Embryonic facial prominence (tissue), 1 donor: Measurements from ENCODE around the gene GTPBP4.

Experiments
- DNase-seq: peaks from one replicate; pipeline ENCODE4 v3.0.0-alpha.2; 2016; ENCODE audit errors: extremely low spot score

GTPBP4 gene

DNA sequence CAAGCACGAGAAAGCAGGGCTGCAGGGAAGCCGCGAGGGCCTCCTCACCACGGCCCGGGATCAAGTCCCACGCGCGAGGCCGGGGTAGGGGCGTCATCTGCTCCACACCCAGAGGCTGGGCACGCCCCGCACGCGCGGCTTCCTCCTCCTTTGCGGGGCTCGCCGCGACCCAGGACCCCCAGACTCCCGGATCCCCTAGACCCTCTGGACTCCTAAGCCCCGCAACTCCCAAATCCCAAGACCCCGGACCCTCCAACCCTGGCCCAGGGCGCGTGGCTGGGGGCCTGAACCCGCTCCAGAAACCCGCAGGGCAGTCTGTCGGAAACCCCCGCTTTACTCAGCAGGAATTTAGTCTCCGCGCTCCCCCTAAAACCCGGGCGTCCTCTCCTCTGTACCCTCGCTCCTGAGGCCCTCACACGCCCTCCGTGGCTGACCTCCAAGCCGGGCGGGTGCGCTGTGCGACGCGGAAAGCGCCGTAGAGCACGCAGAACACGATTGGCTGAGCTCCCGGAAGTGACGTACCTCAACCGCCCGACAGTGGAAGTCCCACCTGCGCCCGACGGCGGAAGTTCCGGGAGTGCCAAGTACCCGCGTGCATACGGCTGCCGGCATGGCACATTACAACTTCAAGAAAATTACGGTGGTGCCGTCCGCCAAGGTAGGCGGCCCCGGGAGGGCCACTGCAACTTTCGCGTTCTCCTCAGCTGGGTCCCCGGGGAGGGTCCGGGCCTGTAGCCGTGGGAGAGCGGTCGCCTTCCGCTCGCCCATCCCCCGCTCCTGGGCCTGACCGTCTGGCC, at the start of gene GTPBP4:
GTPBP4 (plus strand) TSS at position 565 of the 797 bp plus-strand sequence; CDS start at position 611, 46 bp downstream.
- DNase-seq: peak; percentile 95

DNA sequence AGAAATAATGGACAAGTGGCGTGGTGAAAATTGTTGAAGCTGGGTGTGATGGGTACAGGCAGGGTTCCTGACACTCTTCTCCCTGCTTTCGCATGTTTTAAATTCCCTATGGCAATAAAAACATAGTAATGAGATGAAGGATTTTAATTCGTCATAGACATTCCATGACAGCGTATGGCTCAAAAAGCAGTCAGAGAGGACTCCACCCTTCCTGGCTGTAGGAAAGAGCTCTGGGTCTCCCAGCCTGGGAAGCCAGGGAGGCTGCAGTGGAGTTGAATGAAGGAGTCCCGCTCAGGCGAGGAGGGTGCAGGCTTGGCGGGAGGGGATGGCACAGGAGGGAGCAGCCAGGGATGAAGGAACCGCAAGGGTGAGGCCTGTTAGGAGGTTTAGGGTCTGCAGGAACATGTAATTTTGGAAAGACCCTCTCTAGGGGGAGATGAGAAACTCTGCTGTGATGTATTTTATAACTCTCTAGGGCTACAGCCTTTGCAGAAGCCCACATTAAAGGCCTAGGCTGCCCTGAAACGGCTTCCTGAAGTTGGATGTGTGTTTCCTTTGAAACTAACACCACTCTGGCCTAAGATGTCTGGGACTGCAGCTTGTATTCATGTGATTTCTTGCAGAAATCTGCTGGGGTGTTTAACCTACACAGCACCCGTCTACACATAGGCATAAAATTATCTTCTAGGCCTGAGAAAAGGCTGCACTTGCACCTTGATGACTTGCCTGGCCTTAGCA, 49.1 kb upstream of the GTPBP4 start:
- DNase-seq: no peak

GRCh38 chr10:943334-944033, 44.8 kb upstream of the GTPBP4 start:
- DNase-seq: no peak

DNA sequence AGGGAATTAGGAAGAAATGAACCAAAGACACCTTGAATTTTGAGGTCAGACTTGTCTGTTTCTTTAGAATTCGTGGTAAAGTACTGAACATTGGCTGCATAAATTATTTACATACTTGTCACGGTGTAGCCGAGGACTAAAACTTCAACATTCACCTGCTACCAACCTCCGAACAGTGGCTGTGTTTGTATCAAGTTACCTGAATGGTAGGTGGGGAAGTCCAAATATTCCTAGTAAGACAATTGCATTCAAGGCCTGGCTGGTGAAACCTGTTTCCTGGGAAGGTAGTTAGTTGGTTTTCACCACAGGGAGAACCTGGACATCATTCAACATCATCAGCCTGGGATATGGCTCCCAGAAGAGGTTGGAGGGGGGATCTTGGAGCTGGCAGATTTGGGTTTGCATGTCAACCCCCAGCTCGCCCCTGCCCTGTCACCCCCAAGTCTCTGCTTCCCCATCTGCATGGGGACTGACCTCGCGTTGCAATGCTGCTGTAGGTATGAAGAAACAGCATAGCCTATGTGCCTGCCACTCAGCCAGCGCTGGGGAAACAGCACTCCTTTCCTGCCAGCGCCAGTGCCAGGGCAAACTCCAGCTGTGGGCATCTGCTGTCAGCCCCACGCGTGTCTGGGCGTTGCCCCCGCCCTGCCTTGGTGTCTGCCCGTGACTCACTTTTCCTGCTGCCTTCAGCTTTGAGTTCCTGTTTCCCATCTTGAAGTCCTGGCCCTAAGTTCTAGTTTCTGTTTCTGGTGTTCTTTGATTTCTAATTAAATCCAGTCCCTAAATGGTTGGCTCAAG, 44.0 kb upstream of the GTPBP4 start:
- no peak for DNase-seq

DNA sequence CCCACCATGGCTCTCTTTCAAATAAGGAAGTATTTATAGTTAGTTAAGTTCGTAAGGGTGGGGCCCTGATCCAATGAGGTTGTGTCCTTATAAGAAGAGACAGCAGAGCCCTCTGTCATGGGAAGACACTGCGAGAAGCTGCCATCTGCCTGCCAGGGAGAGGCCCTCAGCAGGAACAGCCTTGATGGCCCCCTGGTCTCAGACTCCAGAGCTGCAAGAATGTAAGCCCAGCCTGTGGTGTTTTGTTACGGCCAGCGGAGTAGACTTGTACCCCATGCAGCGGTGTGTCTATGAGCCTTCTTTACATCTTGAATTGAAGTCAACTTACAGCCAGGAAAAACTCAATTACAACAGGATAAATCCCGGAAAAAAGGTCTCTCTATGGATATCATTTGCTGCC, 42.5 kb upstream of the GTPBP4 start:
- DNase-seq: no peak

DNA sequence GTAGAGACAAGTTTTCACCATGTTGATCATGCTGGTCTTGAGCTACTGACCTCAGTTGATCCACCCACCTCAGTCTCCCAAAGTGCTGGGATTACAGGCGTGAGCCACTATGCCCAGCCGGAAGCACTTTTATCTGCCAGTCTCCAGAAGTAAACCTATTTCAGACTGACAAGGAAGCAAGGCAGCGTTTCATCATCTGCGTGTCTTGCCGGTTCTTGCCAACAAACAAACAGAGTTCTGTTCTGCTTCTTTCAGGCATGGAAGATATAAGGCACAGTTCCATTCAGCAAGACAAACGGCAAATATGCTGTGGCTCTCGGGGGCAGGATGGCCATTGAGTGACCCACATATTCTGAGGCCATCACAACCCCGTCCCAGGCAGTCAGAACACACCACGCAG, 41.2 kb upstream of the GTPBP4 start:
- no peak for DNase-seq

DNA sequence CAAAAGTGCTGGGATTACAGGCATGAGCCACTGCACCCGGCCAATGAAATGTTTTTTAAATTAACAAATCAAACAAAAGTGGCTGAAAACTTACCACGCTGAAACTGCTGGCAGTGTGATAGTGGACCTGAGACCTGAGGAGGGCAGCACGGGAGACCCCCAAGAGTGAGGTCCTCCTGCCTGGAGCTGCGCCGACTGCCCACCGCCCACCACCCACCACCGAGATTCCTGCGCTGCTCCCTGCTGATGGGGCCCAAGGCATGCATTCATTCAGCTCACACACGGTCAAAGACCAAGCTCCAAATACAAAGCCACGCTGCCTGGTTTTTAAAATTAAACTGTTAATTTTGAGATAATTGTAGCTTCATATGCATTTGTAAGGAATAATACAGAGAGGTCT, 40.4 kb upstream of the GTPBP4 start:
- no peak for DNase-seq

DNA sequence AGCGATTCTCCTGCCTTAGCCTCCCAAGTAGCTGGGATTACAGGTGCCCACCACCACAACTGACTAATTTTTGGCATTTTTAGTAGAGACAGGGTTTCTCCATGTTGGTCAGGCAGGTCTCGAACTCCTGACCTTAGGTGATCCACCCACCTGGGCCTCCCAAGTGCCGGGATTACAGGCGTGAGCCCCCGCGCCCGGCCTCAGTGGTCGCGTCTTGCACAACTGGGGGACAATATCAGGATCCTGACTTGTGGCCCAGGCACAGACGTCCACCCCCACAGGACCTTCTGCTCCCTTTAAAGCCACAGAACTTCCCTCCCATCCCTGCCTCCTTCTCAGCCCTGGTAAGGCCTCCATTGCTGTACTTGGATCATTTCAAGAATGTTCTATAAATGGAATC, 39.9 kb upstream of the GTPBP4 start:
- no peak for DNase-seq

GRCh38 chr10:949446-949845, 38.8 kb upstream of the GTPBP4 start:
- DNase-seq: no peak

GRCh38 chr10:953836-954235, 34.4 kb upstream of the GTPBP4 start:
- DNase-seq: no peak

DNA sequence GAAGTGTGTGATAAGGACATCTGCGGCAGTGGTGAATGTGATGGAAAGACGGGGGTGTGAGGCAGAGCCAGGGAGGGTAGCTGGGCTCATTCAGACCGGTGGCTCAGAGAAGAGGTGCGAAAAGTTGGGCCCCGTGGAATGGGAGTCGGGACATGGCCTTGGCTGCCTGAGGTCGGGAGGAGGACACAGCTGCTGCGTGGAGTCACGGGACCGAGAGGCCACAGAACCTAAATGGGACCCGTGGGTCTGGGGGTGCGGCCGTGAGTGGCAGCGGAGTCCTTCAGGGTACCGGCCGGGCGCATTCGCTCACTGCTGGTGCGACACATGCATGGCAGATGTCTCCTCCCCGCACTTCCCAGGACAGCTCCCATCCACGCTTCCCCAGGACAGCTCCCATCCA, 33.8 kb upstream of the GTPBP4 start:
- DNase-seq: no peak

DNA sequence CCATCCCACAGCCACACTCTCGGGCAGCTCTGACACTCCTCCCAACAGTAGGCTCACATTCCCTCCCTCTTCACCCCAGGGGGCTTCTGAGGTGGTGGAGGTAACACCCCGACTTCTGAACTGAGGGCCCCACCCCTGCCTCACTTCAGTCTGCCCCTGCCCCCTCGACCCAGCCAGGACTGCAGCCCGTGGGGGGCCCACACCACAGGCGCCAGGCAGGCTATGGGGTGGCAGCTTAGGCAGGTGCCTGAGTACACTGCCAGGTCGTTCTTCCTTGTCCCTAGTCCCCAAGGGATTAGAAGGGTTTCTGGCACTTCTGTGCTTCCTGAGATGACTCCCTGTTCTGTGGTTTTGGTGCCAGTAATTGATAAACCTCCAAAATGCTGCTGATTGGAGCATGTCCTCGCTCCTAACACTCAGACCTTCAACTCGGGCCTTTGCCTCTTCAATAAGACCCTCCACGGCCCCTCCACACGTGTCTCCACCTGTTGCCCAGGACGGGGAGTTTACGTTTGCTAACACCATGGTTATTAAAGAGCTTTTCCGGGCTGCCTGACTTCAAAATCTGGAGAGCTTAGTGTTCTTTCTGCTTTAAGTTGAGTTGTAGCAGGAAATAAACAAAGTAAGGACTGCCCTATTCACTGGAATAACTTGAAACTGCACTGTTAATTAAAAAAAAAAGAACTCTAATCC, 33.0 kb upstream of the GTPBP4 start:
- DNase-seq: no peak

DNA sequence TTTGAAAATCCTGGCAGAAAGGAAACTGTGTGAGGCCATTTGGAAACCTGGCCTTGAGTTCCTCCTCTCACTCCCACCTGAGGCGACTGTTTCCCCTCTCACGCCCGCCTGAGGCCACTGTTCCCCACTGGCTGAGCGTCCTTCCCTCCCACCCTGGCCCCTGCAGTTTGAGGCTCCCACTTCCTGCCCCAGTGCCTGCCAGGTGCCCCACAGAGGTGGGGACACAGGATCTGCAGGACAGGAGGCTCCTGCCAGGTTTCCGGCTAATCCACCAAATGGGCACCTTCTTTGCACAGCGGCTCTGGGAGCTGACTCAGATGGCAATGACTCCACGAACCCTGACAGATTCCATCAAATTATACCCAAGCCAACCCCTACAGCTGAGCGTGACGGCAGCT, 32.4 kb upstream of the GTPBP4 start:
- DNase-seq: no peak

DNA sequence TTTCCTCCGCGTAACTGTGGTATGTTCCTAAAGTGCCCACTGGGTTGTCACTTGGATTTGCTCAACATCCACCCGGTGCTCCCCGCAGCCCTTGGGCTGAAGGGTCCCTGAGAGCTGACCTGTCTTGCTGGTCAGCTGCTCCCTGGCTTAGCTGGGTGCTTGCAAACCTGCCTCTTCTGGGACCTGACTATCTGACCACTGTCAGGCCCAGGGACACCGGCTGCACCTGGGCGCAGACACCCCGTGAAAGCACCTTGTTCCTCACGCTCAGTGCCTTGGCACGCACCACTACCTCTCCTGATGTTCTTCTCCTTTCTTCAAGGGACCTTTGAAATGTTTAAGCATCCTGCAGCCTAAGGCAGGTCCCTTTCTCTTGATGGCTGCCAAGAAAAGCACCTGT, 30.1 kb upstream of the GTPBP4 start:
- no peak for DNase-seq

- DNase-seq: no peak
Measured at GRCh38 chr10:958856-959255, 29.4 kb upstream of the GTPBP4 start.

DNA sequence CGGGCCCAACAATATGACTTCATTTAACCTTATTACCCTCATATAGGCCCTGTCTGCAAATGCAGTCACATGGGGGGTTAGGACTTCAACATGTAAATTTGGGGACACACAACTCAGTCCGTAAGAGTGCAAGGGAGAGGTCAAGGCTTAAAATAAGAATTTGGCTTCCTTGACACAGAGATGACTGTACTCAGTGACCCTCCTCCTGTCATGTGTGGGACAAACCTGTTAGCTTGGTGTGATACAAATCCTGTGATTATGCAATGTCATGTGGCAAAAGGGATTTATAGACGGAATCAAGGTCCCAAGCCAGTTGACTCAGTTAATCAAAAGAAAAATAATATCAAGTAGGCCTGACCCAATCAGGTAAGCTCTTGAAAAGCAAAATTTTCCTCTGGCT, 25.9 kb upstream of the GTPBP4 start:
- no peak for DNase-seq

DNA sequence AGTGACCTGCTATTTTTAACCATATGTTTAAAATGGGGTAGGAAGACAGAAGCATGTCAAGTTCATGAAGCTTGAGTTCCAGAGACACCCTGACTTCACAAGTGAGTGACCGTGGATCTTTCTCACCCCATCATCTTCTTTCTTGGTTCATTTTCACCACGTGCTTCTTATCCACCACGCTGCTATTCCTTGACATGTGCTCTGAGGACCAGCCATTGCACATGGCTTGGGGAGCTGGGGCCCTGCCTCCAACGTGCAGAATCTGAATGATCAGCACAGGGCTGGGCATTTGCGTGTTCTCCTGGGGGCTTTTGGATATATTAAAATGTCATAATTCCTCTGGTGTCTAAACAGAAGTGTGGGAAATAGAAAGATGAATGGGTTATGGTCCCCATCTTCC, 25.0 kb upstream of the GTPBP4 start:
- no peak for DNase-seq

- no peak for DNase-seq
Measured at GRCh38 chr10:963655-964054, 24.6 kb upstream of the GTPBP4 start.

- no peak for DNase-seq
Measured at GRCh38 chr10:964321-964987, 23.8 kb upstream of the GTPBP4 start.

- no peak for DNase-seq
Measured at GRCh38 chr10:964988-965417, 23.2 kb upstream of the GTPBP4 start.
